HG03064 (cell line): ENCODE measurements around the gene ASNSD1.

Experiments
- ATAC-seq: cut with Tn5 transposase; IDR thresholded peaks from one replicate; pipeline ENCODE4 v1.9.1; 2021; ENCODE audit warnings: low read depth; ENCODE audit not compliant: unreplicated experiment

The ASNSD1 gene

DNA sequence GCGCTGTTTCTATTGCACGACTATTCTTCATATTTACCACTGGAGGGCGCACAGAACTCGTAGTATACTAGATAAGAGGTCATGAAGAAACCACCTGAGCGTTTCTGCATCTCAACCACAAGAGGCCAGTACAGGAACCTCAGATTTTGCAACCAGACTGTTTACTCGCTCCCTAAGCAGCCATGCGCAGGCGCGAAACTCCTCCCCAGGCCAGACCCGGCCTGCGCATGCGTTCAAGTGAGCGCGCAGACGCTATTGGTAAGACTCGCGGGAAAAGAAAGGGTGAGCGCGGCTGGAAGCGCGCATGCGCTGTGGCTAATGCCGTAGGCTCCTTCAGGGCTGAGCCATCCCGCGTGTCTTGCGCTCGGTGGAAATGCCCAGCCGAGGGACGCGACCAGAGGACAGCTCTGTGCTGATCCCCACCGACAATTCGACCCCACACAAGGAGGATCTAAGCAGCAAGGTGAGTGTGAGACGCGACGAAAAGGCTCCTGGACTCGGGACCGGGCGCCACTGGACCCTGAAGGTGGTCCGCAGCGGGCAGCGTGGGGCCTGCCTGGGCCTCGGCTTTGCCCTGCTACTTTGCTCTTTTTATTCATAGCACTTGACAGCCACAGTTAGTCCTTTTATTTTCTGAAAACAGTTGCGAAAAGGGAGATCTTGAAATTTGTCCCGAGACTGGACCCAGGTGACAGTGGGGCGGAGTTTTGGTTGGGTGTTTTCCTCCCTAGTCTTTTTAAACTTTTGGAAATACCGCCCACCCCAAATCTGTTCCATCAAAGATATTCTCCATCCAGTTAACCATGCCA, at the start of gene ASNSD1:
Gene ASNSD1 (plus strand): TSS at position 312 of the 809 bp plus-strand sequence. CDS start 4,674 bp downstream, outside the sequence.
- peak; percentile 92 for ATAC-seq

DNA sequence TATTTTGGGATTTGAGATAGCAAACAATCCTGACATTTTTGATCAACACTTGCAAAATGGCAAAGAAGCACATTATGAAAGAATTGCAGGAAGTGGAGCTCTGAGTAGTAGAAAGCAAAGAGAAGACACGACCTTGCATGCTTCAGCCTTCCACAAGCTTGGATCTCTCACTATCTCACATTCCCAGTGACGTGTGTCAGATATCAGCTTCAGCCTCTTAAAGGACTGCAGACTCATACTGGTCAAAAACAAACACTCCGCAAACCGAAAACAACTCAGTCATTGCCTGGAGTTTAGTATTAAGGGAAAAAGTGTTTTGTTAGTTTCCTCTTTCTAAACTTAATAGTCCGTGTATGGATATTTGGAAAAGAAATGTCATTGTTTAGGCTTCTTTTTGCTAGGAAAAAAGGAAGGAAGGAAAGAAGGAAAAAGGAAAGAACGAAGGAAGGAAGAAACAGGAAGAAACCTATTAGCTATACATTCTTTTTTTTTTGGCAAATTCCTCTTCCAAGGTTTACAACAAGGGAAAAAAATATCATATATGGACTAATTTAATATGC, 48.1 kb upstream of the ASNSD1 start:
- ATAC-seq, result no peak

DNA sequence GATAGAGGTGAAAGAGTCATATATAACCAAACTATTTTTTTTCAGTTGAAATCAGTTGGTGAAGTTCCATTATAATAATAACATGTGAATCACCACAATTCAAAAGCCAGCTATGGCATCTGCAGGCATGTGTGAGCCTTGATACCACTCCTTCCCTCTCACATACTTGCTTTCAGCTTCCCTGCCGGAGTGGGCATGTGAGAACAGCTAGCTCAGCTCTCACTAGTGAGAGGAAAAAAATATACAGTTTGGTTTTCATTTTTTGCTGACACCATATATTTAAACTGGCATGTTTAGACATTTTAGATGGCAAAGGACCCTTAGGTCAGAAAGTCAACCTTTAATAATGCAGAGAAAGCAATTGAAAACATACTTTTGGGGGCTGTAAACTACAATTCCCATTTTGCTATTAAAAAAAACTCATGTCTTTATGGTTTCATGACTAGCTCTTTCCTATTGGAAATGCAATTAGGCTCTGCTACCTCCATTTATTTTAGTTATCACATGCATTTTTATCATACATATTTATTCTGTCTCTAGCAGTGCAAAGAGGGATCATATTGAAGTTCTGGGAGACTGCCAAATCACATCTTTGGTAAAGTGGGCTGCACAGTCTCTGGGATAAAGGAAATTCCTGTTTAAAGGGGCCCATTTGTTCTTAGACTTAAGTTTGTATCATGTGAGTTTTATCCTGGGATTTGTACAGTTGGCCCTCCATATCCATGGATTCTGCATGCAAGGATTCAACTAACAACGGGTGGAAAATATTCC, 47.4 kb upstream of the ASNSD1 start:
- ATAC-seq, result no peak

DNA sequence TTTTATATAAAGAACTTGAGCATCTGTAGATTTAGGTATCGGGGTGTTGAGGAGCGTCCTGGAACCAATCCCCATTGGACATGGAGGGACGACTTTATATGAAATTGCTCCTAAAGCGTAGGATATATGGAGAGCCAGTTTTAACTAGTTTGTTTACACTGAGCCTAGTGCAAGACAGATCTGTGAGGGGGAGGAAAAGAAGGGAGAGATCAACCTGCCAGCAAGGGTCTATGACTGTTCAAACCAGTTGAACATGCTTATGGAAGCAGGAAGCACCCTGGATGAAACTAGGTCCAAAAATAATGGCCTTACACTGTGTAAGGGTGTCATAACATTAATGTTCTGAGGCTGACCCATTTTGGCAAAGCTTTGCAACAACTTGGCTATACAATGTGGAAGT, 46.7 kb upstream of the ASNSD1 start:
- no peak for ATAC-seq

DNA sequence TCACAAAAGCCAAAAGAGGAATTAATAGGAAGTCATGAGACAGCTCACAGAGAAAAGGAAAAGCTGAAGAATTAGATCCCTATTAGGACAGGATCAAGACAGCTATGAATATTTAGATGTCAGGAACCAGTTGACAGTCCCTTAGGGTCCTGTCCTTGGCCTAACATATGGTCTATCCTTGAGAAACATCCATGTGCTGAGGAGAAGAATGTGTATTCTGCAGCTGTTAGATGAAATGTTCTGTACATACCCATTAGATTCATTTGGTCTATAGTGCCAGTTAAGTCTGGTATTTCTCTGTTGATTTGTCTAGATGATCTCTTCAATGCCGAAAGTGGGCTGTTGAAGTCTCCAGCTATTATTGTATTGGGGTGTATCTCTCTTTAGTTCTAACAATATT, 43.1 kb upstream of the ASNSD1 start:
- no peak for ATAC-seq

DNA sequence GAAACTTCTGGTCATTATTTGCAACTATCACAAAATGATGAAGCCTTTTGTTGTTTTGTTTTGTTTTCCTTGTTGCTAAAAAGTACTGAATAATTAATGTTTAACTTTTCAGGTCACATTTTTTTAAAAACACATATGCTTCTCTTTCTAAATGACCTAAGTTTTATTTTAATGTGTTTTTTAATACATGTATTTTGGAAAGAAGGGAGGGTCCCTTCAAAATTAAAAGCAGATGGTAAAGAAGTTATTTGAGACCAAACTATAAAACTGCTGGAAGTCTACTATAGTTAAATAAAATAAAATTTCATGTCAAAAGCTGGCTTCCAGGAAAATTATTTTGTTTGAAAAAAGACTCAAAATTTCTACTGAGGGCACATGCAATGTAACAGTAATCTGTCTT, 39.5 kb upstream of the ASNSD1 start:
- no peak for ATAC-seq

DNA sequence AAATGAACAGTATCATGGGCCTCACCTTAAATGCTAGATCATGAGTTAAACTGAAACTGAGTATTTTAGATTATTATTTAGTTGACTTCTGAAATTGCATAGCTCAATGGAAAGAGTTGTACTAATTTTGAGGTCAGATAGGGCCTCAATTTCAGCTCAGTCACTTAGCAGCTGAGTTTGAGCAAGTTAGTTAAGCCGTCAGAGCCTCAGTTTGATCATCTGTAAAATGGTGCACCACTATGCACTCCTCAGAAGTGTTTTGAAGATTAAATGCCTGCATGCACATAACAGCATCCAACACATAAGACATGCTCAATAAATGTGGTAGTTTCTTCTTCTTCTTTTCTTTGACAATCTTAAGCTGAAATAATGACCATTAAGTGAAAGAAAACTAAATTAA, 38.2 kb upstream of the ASNSD1 start:
- no peak for ATAC-seq

DNA sequence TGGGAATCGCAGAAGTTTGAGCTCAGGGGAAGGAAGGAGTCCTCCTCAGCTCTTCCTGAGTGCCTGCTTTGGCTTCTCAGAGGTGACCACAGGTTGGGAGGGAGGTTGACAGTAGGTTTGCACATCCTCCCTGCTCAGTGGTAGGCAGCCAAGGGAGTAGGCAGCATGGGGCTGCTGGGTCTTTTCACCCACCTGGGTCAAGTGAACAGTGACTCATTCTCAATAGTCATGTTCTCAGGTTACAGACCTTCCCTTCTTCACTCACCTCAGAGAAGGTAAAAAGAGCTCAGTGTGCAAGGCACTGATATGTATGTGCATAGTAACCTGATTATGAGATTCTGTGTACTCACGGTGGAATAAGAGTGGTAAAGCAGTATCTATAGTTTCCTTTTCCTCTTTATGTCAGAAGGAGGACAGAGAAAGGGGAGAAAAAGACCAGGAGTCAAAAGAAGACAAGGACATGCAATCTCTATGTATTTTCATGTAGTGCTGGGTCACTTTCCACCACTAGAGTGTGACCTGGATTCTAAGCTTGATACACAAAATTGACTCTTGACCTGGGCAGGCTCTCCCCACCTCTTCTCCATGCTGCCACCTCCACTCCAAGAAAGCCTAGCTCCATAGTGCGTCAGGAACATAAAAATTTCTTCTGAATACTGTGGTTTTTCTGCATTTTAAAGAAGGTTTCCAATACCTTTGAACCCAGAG, 36.5 kb upstream of the ASNSD1 start:
- ATAC-seq, result no peak

DNA sequence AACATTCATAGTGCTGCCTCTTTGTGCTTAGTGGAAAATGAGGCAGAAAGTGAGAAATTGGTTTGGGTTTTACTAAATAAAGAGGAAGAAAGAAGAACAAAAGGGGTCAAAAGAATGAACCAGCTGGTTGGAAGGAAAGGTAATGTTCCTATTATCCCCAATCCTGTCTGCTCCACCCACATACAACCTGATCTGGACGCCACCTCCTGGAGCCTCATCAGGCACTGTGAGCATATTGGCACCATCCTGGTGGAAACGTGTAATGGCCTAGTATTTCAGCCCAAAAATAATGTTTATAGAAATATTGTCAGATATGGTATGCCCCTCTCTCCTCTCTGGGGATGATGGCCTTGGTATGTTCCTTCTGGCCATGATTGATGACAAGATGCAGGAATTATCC, 35.6 kb upstream of the ASNSD1 start:
- no peak for ATAC-seq

DNA sequence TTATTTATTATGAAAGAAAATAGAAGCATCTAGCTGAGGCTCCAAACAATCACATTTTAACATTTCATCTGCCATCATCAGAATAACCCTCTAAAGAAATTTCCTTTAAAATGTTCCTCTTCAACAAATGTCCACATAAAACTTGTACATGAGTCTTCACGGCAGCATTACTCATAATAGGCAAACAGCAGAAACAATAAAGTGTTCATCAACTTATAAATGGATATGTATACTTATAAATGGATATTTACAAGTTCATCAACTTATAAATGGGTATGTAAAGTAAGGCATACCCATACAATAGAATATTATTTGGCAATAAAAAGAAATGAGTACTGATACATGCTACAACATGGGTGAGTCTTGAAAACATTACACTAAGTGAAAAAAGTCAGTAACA, 33.5 kb upstream of the ASNSD1 start:
- no peak for ATAC-seq

DNA sequence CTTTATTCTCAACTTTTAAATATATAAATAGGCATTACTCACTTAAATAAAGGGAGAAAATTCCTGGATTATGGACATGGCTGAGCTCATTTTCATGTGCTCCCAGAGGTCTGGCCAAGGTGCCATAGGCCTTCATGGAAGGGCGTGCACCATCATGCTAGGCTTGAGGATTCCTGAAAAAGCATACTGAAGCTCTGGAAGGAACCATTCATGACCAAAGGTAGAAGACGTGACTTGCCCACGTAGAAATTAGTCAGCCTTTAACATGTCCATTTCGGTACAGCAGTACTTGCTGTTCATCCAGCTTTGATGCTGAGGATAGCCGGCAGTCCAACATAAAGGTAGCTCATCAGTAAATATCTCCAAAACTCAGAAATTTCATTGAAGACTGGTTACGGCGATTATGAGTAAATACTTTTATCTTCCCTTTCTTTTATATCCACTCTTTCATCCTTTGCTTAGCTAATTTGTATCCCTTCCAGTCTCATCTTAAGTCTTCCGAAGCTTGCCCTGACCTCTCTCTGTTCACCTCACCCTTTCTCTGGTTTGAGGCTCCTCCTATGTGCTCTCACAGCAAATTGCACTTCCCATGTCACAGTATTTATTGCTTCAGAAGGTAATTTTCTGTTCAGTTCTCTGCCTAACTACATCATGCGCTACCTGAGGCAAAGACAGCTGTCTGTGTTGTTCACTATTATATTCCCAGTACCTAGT, 32.3 kb upstream of the ASNSD1 start:
- ATAC-seq, result no peak

DNA sequence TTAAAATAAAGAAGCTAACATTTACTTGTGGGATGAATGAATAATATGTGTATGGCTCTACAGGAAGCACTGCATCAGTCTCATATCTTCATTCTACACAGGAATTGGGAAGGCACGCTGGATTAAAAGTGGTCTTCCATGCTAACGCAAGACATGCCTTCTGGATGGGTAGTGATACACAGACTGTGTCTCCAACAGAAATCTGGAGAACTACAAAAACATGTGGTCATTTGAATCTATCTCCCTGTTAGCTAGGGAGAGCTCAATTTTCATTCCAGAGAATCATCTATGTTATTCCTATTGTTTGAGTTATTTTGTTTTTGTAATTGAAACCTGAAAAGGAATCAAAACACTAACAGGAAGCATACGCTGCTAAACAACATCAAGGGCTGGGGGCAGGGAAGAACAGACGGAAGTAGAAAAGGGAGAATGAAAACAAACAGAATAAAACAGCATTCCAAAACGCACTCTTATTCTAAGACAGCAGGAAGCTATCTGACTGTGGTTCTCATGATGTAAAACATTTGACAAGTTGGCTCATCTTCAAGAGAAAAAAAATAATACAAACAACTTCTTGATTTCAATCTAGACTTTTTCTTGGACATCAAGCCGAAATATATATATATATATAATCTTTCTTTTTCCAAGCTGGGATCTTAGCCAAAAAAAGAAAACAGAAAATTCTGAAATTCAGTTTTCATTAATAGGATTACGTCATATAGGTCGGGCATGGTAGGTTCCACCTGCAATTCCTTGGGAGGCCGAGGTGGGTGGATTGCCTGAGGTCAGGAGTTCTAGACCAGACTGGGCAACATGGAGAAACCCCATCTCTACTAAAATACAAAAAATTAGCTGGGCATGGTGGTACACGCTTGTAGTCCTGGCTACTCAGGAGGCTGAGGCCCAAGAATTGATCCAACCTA, 31.5 kb upstream of the ASNSD1 start:
- ATAC-seq, result no peak

DNA sequence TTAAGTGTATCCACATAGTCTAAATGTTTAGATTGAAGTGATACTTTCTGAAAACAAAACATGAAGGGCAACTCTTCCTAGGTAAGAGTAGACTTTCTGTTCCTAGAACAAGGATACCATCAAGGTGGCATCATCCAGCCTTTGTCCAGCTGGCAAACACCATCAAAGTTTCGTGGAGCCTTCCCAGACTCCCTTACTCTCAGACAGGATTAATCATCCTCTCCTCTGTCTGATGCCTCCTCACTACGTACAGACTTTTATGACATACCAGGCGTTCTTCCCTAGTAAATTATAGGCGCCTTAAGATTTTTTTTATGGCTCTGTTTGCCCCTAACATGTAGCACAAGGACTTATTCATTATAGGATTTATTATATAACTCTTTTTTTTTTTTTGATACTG, 29.4 kb upstream of the ASNSD1 start:
- no peak for ATAC-seq

DNA sequence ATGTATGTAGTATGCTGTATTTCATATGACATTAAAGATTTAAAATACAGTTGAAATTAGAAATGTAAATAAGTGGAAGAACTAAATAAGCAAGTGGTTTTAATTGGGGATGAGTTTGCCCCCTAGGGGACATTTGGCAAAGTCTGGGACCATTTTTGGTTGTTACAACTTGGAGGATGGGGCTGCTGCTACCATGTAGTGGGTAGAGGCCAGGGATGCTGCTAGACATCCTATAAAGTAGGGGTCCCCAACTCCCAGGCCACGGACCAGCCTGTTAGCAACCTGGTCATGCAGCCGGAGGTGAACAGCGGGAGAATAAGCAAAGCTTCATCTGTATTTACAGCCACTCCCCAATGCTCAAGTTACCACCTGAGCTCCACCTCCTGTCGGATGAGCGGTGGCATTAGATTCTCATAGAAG, 27.9 kb upstream of the ASNSD1 start:
- no peak for ATAC-seq

DNA sequence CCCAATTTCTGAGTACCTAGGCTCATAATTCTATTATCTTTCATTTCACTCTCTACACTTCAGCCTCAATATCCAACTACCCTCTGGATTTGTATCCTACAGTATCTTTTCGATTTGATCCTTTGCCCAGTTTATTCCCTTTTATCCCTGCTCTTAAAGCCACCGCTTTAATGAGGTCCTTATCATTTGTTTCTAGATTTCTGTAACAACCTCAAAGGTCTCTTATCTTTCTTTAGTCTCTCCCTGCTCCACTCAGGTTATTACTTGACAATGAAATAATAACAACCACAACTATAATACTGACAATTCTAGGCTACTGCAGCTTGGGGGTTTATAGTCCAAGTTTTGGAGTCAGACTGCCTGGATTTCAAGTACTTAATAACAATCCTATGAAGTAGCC, 25.9 kb upstream of the ASNSD1 start:
- no peak for ATAC-seq

DNA sequence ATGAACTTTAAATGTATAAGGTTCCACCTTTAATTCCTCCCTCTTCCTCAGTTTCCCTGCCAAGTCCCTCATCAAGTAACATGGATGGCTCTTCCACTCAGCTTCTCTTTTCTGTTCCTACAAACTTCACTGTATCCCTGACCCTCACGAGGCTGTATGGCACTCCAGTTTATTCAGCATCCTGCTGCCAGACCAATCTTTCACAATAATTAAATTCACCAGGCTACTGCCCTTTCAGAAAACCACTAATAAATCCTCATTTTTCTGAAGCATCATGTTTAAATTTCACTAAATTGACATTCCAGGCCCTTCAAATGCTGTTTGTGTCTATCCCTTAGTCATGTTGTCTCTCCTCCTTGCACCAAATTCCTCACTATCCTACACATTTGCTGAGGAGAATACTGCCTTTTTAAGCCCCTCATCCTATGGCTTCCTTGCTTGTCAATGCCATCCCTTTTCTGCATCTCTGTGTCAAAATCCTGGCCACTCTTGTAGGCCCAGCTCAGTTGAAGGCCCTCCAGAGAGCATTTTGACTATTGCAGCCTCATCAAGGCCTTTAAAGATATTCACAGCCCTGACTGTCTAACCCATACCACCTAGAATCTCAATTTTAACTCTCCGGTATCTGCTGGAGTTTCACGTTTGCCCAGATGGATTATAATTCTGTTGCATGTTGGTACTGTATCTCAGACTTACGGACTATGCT, 22.8 kb upstream of the ASNSD1 start:
- ATAC-seq, result no peak

DNA sequence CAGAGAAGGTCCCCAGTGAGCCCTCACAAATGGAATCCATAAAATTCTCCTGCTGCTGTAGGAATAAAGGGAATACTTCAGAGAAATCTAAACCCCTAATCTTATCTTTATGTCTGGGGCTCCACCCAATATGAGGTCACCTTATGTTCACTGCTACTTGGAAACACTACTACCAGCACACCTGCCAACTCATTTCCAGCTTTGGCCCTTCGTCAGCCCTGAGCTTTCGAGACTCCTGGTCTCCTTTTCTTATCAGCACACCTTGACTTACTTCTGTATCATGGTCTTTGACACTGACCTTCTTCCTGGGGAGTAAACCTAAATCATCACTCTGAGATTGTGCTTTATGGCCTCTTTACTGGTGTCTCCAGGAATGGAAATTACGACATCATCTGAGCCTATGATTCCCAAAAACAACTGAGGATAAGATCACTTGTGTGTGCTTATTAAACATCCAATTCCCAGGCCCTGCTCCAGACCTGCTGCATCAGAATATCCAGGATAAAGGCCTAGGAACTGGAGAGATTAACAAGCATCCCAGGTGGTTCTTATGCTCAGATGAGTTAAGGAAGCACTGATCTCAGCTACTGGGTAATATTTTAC, 22.2 kb upstream of the ASNSD1 start:
- no peak for ATAC-seq

DNA sequence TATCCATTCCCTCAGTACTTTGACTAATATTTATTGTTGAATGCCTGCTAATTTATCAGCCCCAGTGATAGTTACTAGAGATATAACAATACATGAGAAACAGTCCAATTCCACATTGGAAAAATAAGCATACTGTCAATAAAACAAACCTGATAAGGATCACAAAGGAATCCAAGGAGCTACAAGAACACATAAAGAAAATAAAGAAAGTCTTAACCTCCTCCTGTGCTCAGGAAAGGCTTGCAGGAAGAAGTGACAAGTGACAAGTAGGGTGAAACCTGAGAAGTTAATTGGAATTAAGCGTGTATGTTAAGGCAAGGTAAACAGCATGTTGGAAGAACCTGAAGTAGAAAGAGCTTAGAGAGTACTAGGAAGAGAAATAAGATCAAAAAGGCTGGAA, 20.3 kb upstream of the ASNSD1 start:
- no peak for ATAC-seq
